H1 (cell line): ENCODE measurements around the gene NRROS. TPM values are rescaled to one million over a fixed set of nuclear protein-coding genes. Genes with fewer than 3 reads are reported as not detected.
A peak's percentile ranks its signal among the peaks of the same experiment; 100 is the strongest.

Source experiments
- CTCF ChIA-PET: fragments of 300-600 bp; sonication (Branson Sonifier 250); formaldehyde crosslinking; loops from one replicate; lab custom pipeline; 2021; ENCODE audit not compliant: partially characterized antibody; lab: Charles Lee
- POLR2A ChIA-PET: fragments of 300-600 bp; sonication (Branson Sonifier 250); formaldehyde crosslinking; loops from one replicate; lab custom pipeline; 2021; ENCODE audit warnings: inconsistent platforms; ENCODE audit not compliant: partially characterized antibody; lab: Charles Lee
- DNase-seq, 2 experiments: peaks; one replicate each; pipeline versions ENCODE4 v3.0.0 to v3.0.0-alpha.2; 2010 to 2022; ENCODE audit warnings: low spot score in 2 of 2, low read depth in 1 of 2, mixed read lengths in 1 of 2
- FAIRE-seq: peaks from 2 replicates; lab custom pipeline; 2011; peaks lifted over from hg19 to GRCh38; lab: Jason Lieb, UNC
- H2AFZ ChIP-seq: 2 replicates; pipeline ENCODE4 v1.8.1; 2012; ENCODE audit warnings: low read length, inconsistent platforms
- H2AK5ac ChIP-seq: 2 replicates; pipeline ENCODE4 v1.6.1; 2013; ENCODE audit warnings: low read depth, low read length
- H2BK120ac ChIP-seq: replicated peaks from 2 replicates; pipeline ENCODE3; 2013; ENCODE audit warnings: low read depth, low read length, inconsistent platforms
- H2BK12ac ChIP-seq: 2 replicates; pipeline ENCODE4 v1.6.1; 2013; ENCODE audit warnings: low read depth, low read length
- H2BK15ac ChIP-seq: 2 replicates; pipeline ENCODE4 v1.6.1; 2013; ENCODE audit warnings: low read length
- H2BK20ac ChIP-seq: 2 replicates; pipeline ENCODE4 v1.6.1; 2013; ENCODE audit warnings: low read length
- H2BK5ac ChIP-seq: 2 replicates; pipeline ENCODE4 v1.6.1; 2013; ENCODE audit warnings: low read depth, low read length
- H3K14ac ChIP-seq: 2 replicates; pipeline ENCODE4 v1.6.1; 2013; ENCODE audit warnings: inconsistent platforms; ENCODE audit not compliant: insufficient read length
- H3K18ac ChIP-seq: 2 replicates; pipeline ENCODE4 v1.6.1; 2013; ENCODE audit warnings: low read length; ENCODE audit errors: extremely low read depth
- H3K23ac ChIP-seq: 2 replicates; pipeline ENCODE4 v1.6.1; 2013; ENCODE audit warnings: inconsistent platforms; ENCODE audit not compliant: insufficient read length
- H3K23me2 ChIP-seq: 2 replicates; pipeline ENCODE4 v1.6.1; 2013; ENCODE audit warnings: low read depth, low read length
- H3K27ac ChIP-seq: 2 replicates; pipeline ENCODE4 v1.6.1; 2011; ENCODE audit warnings: low read depth, low read length, inconsistent platforms
- H3K27me3 ChIP-seq, 4 experiments: replicated peaks in 1 of 4; 1 replicate in 1 of 4; 2 replicates in 3 of 4; pipeline versions ENCODE4 v1.6.1 to v1.8.1; 2011 to 2013; ENCODE audit warnings: low read length in 3 of 4, mild to moderate bottlenecking in 3 of 4, inconsistent platforms in 2 of 4, mixed read lengths in 2 of 4, moderate library complexity in 1 of 4; ENCODE audit not compliant: control insufficient read depth in 3 of 4, insufficient read depth in 3 of 4; ENCODE audit errors: extremely low read depth in 1 of 4
- H3K36me3 ChIP-seq, 4 experiments: 2 replicates each; pipeline versions ENCODE4 v1.6.1 to v1.8.1; 2011 to 2013; ENCODE audit warnings: mild to moderate bottlenecking in 4 of 4, low read length in 3 of 4, moderate library complexity in 2 of 4, control low read depth in 1 of 4, inconsistent platforms in 1 of 4; ENCODE audit not compliant: insufficient read depth in 4 of 4, control insufficient read depth in 2 of 4
- H3K4ac ChIP-seq: replicated peaks from 2 replicates; pipeline ENCODE3; 2013; ENCODE audit warnings: low read length, low read depth, mixed read lengths, inconsistent platforms; ENCODE audit not compliant: insufficient read length
- H3K4me1 ChIP-seq, 4 experiments: replicated peaks in 1 of 4; 1 replicate in 1 of 4; 2 replicates in 3 of 4; pipeline versions ENCODE4 v1.6.1 to v1.8.1; 2011 to 2013; ENCODE audit warnings: low read length in 3 of 4, inconsistent platforms in 2 of 4, mixed read lengths in 1 of 4; ENCODE audit not compliant: insufficient read depth in 4 of 4, control insufficient read depth in 3 of 4
- H3K4me2 ChIP-seq, 2 experiments: 2 replicates each; pipeline versions ENCODE4 v1.6.1 to v1.8.1; 2011 to 2013; ENCODE audit warnings: low read depth in 2 of 2, low read length in 2 of 2, control low read depth in 1 of 2, inconsistent platforms in 1 of 2, mild to moderate bottlenecking in 1 of 2; ENCODE audit not compliant: insufficient read depth in 1 of 2
- H3K4me3 ChIP-seq, 4 experiments: fragments of 200-600, 300-600 bp in 1 of 4; sonication (generic), shearing (Covaris generic), sonication (Bioruptor Twin) in 1 of 4; 2 replicates each; pipeline versions ENCODE4 v1.5.1 to v1.8.1; 2011 to 2016; ENCODE audit warnings: low read length in 4 of 4, low read depth in 3 of 4, control low read depth in 2 of 4, inconsistent platforms in 2 of 4, mild to moderate bottlenecking in 2 of 4, mixed read lengths in 1 of 4, moderate library complexity in 1 of 4; ENCODE audit not compliant: insufficient read depth in 2 of 4; ENCODE audit errors: extremely low read depth in 1 of 4
- H3K56ac ChIP-seq: replicated peaks from 2 replicates; pipeline ENCODE3; 2013; ENCODE audit warnings: low read depth, mild to moderate bottlenecking, mixed read lengths, low read length, inconsistent platforms; ENCODE audit not compliant: insufficient read length
- H3K79me1 ChIP-seq: 2 replicates; pipeline ENCODE4 v1.6.1; 2013; ENCODE audit warnings: low read depth, low read length, control low read depth
- H3K79me2 ChIP-seq, 2 experiments: 2 replicates each; pipeline versions ENCODE4 v1.6.1 to v1.8.1; 2012 to 2013; ENCODE audit warnings: low read length in 2 of 2, mild to moderate bottlenecking in 2 of 2, inconsistent platforms in 1 of 2; ENCODE audit not compliant: insufficient read depth in 2 of 2, control insufficient read depth in 1 of 2
- H3K9ac ChIP-seq, 4 experiments: replicated peaks in 1 of 4; 1 replicate in 1 of 4; 2 replicates in 3 of 4; pipeline versions ENCODE4 v1.6.1 to v1.8.1; 2011 to 2013; ENCODE audit warnings: low read depth in 3 of 4, low read length in 3 of 4, control low read depth in 2 of 4, mild to moderate bottlenecking in 2 of 4, moderate library complexity in 2 of 4, inconsistent platforms in 1 of 4; ENCODE audit errors: extremely low read depth in 1 of 4
- H3K9me3 ChIP-seq, 2 experiments: 2 replicates each; pipeline versions ENCODE4 v1.6.1 to v1.8.1; 2012 to 2013; ENCODE audit warnings: mild to moderate bottlenecking in 2 of 2, moderate library complexity in 2 of 2, control low read depth in 1 of 2, inconsistent platforms in 1 of 2, low read depth in 1 of 2, low read length in 1 of 2, mixed read lengths in 1 of 2; ENCODE audit not compliant: insufficient read depth in 2 of 2
- H4K20me1 ChIP-seq, 2 experiments: replicated peaks in 1 of 2; 2 replicates each; pipeline versions ENCODE3 to v1.8.1; 2011 to 2013; ENCODE audit warnings: inconsistent platforms in 2 of 2, low read length in 2 of 2, mild to moderate bottlenecking in 1 of 2; ENCODE audit not compliant: insufficient read depth in 2 of 2, control insufficient read depth in 1 of 2
- H4K5ac ChIP-seq: 2 replicates; pipeline ENCODE4 v1.6.1; 2013; ENCODE audit warnings: low read length, low read depth, mixed read lengths, inconsistent platforms; ENCODE audit not compliant: insufficient read length
- H4K8ac ChIP-seq: 2 replicates; pipeline ENCODE4 v1.8.0; 2013; ENCODE audit warnings: mild to moderate bottlenecking, moderate library complexity, low read length, inconsistent platforms; ENCODE audit not compliant: insufficient read depth; ENCODE audit errors: extremely low read depth
- H4K91ac ChIP-seq: replicated peaks from 2 replicates; pipeline ENCODE3; 2013; ENCODE audit warnings: low read length, mixed read lengths, inconsistent platforms; ENCODE audit not compliant: insufficient read length
- CEBPB ChIP-seq: IDR thresholded peaks from 2 replicates; pipeline ENCODE4 v1.6.1; 2012; ENCODE audit warnings: low read depth, low read length
- CTBP2 ChIP-seq: IDR thresholded peaks from 2 replicates; pipeline ENCODE4 v1.7.0; 2011; ENCODE audit warnings: borderline replicate concordance, mild to moderate bottlenecking, moderate library complexity, mixed read lengths, low read length; ENCODE audit not compliant: insufficient read depth, insufficient read length
- HDAC2 ChIP-seq, 2 experiments: fragments of 300-600 bp in 1 of 2; sonication (generic) in 1 of 2; IDR thresholded peaks; 2 replicates each; pipeline ENCODE4 v1.6.1; 2011 to 2012; ENCODE audit warnings: low read depth in 2 of 2, low read length in 2 of 2, mild to moderate bottlenecking in 2 of 2, moderate library complexity in 2 of 2, borderline replicate concordance in 1 of 2, inconsistent platforms in 1 of 2
- KDM4A ChIP-seq: IDR thresholded peaks from one replicate; pipeline ENCODE4 v1.7.1; 2012; ENCODE audit warnings: low read depth, mild to moderate bottlenecking, moderate library complexity, low read length, inconsistent platforms; ENCODE audit not compliant: severe bottlenecking
- SRF ChIP-seq: IDR thresholded peaks from 2 replicates; pipeline ENCODE4 v1.6.1; 2011; ENCODE audit warnings: mild to moderate bottlenecking, low read depth, low read length, moderate library complexity
- TBP ChIP-seq: IDR thresholded peaks from 2 replicates; pipeline ENCODE4 v1.6.1; 2011; ENCODE audit warnings: low read depth, low read length, improper control_type of control experiment
- TEAD4 ChIP-seq: IDR thresholded peaks from 2 replicates; pipeline ENCODE4 v1.6.1; 2012; ENCODE audit warnings: low read depth, low read length, inconsistent platforms, mixed read lengths
- WGBS, 2 experiments: shearing (Covaris generic) in 1 of 2; methylation state at CpG; one replicate each; pipeline versions ENCODE4 v1.1.6 to v1.1.7; 2013 to 2015; ENCODE audit warnings: low lambda C conversion rate in 2 of 2, mixed read lengths in 2 of 2, inconsistent platforms in 1 of 2, low coverage in 1 of 2, missing lambda C conversion rate in 1 of 2; ENCODE audit not compliant: insufficient replicate concordance in 2 of 2, insufficient coverage in 1 of 2, insufficient read length in 1 of 2; ENCODE audit errors: extremely low coverage in 1 of 2, missing lambda C conversion rate in 1 of 2; 5-methylcytosine and 5-hydroxymethylcytosine counted together
- polyA plus RNA-seq, 7 experiments: library from polyadenylated mRNA; depleted of rRNA in 3 of 7; stranded (reverse) in 5 of 7; unstranded in 2 of 7; fragments of >200 nt in 5 of 7; fragments of 200-250 nt in 2 of 7; gene quantifications; 1 replicate in 5 of 7; 2 replicates in 1 of 7; 4 replicates in 1 of 7; pipeline versions ENCODE4 v1.2.1 to v1.2.3, GENCODE V29; 2011 to 2013; ENCODE audit warnings: missing spikeins in 2 of 7, mixed read lengths in 2 of 7
- total RNA-seq: library from RNA; stranded (reverse); fragmentation: NEBNext Ultra II Directional; extraction: Animal tissue kit (Norgen Biotek cat#: 25700); gene quantifications from 2 replicates; pipeline ENCODE4 v1.2.1, GENCODE V29; 2021

Gene NRROS
- total and polyA plus RNA-seq, 2 of the 8 experiments (the other 6 are each of a cell fraction or from before 2014, with no cell fraction given): 5.3 to 7.3 TPM

DNA sequence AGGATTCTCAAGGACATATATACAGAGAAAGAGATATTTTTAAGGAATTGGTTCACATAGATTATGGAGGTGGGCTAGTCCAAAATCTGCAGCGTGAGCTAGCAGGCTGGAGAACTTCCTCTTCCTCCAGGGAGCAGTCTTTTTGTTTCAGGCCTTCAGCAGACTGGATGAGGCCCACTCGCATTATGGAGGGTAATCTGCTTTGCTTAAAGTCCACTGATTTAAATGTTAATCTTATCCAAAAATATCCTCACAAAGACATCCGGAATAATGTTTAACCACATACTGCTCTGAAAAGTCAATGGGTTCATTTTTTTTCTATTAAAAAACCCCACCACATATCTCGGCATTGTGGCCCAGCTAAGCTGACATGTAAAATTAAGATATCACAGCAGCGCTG lies 22.2 kb upstream of the NRROS start:
- Histone ChIP-seq H4K91ac (no peak overlapping the region), H3K27ac (no peak overlapping the region), H3K79me1 (no peaks in the 10 kb centered on the region), H2AK5ac (no peak overlapping the region), H2AFZ (0 out of 2 replicates have a peak overlapping the region, but pooled peaks have one; percentile 50), H3K56ac (no peak overlapping the region), H3K14ac (no peak overlapping the region), H3K4me1 (peaks cover 0 to 5% (median 5%) of the 10 kb centered on the region in 4 experiments; a peak in 4 of 7 replicates), H2BK120ac (no peak overlapping the region), H3K23me2 (no peaks in the 10 kb centered on the region), H3K27me3 (no peaks in the 10 kb centered on the region), H2BK5ac (no peak overlapping the region), H2BK20ac (no peak overlapping the region), H4K20me1 (no peaks in the 10 kb centered on the region), H3K4ac (peak overlapping the region; percentile 65), H3K79me2 (no peaks in the 10 kb centered on the region), H3K4me2 (no peak overlapping the region), H3K18ac (no peak overlapping the region), H2BK15ac (no peak overlapping the region), H3K9ac (no peak overlapping the region), H4K8ac (no peak overlapping the region), H4K5ac (no peak overlapping the region), H2BK12ac (no peak overlapping the region), H3K9me3 (no peaks in the 10 kb centered on the region), H3K36me3 (no peaks in the 10 kb centered on the region), H3K23ac (no peak overlapping the region), H3K4me3 (no peak overlapping the region)
- ChIA-PET POLR2A (interaction anchor here (1.3 kb wide), 1 partner anchor 15 kb away, joined by 4 read pairs; no protein-coding TSS in a partner anchor), CTCF (interaction anchor here (0.9 to 1.2 kb wide), 3 partner anchors 36 to 88 kb away, joined by 3 to 4 read pairs (median 3); no protein-coding TSS in a partner anchor)
- TF ChIP-seq SRF (no peak), TEAD4 (no peak), CTBP2 (no peak), KDM4A (no peak), CEBPB (no peak), HDAC2 (IDR thresholded peaks at IDR 0.05; ENCODE audit: borderline replicate concordance in 1 of 2, low read depth in 2 of 2, low read length in 2 of 2) (no peak), TBP (no peak)
- FAIRE-seq (no peak), DNase-seq (no peak)
- 87% methylated on average over 5 of the region's 5 CpGs; no CpG with 5 or more reads in 1 of the 2 experiments for WGBS, 2 experiments
